GM21786 (cell line): Measurements from ENCODE around the gene ASB2.

Source experiments
- ATAC-seq: cut with Tn5 transposase; IDR thresholded peaks from one replicate; pipeline ENCODE4 v1.9.1; 2021; ENCODE audit not compliant: unreplicated experiment

Gene ASB2

DNA sequence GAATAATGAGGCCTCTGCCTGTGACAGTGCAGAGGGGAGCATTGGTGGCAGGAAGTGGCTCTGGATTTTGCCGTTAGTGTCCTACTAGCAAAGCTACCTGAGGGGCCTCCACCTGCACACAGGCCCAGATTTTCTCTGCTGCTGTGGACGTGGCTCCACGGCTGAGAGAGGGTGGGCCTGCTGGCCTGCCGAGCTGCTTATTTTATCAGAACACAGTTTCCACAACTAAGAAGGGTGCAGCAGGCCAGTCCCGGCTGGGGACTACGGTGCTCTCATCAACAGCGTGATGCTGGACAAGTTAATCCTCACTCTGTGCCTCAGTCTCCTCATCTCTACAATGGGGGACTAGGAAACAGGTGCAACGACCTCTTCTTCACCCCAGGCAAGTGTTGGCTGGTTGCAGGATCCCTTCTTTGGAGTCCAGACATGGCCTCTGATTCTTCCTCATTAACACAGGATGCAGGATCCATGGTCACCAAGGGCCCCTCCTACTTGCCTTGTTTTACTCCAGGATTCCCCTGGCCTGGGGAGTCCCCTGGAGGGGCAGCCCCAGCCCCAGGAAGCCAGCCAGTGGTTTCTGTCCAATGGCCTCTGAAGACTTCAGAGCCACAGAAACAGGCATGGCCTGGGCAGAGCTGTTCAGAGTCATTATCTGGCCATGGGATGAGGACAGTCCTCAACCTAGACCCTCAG is 45.9 kb downstream of the ASB2 start:
- no peak for ATAC-seq

DNA sequence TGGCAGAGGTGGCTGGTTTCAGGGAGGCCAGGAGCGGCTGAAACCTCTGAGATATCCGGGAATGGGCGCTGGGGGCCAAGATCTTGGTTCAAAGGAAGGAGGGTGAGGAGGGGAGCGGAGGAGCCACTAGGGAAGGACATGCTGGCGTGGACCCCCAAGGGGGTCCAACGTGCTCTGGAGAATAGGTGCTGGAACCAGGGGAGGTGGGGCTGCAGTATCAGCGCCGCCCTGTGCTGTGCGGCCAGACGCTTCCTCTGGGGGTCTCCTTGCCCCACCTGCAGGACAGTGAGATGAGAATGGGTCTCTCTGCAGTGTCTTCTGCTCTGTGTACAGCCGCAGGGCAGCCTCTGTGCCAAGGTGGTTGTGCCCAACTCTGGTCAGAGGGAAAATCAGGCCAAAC is 46.7 kb downstream of the ASB2 start:
- ATAC-seq, result no peak

- no peak for ATAC-seq
Measured at GRCh38 chr14:93929048-93929535, 47.3 kb downstream of the ASB2 start.

GRCh38 chr14:93928184-93929047 is 48.0 kb downstream of the ASB2 start:
- ATAC-seq, result no peak

GRCh38 chr14:93927800-93928145 is 48.6 kb downstream of the ASB2 start:
- ATAC-seq, result no peak

DNA sequence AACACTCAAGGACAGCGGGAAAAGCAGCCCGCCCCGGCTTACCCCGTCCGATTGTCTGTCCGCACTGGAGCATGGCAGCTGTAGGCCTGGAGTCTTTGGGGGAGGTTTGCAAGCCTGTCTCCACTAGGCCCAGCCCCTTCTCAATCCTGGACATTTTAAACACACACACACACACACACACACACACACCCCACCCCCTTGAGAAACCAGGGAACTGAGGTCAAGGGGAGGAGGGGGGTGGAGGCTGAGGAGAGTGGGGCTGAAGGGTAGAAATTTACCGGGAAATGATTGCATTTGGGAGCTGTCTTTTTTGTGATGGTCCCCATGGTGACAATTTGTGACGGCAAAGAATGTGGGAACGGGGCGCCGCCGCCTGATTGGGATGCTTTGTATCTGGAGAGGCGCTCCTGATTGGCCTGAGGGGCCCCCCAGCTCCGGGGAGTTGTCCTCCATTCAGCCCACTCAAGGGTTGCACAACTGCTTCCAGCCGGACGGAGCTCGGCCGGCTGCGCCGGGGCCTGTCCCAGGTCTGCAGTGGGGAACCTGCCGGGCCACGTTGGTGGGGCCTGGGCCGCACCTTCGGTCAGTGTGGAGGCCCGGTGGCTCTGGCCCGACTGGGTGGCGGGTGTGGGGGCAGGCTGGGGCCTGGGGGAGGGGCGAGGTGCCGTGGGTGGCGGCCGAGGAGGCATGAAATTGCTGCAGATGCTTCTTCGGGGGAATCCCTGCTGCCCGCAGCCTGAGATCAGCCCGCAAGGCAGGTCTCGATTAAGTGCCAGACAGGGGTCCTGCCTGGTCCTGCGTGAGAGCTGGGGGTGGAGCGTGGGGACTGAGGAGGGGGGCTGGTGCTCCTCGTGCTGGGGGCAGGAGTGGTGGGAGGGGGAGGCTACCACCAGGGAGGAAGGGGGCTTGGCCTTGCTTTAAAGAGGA is 49.2 kb downstream of the ASB2 start, which contains the start of gene FAM181A:
TSS of gene FAM181A (plus strand) at position 472 of the 927 bp plus-strand sequence. CDS start 942 bp downstream, outside the sequence.
- ATAC-seq, result no peak

- no peak for ATAC-seq
Measured at GRCh38 chr14:93926245-93926872, 50.0 kb downstream of the ASB2 start.

DNA sequence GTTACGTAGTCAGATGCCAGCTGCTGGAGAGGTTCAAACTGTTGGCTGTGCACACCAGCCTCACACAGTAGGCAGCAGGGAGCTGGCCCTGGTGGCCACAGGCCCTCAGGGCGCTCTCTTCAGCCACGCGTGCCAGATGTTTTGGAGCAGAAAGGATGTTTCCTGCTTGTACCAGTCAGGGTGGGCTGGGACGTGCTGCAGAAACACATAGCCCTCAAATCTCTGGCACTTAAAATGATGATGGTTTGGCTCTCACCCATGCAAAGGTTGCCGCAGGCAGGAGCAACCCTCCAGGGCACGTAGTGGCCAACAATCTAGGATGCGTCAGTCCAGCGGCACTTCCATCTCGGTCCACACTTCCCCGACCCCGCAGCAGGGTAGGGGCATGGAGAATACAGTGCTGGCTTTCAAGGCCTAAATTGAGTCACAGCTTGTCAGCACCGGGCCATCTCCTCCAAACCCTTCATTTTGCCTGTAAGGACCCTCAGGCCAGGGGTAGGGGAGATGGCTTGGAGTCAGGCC is 50.9 kb downstream of the ASB2 start:
- no peak for ATAC-seq

DNA sequence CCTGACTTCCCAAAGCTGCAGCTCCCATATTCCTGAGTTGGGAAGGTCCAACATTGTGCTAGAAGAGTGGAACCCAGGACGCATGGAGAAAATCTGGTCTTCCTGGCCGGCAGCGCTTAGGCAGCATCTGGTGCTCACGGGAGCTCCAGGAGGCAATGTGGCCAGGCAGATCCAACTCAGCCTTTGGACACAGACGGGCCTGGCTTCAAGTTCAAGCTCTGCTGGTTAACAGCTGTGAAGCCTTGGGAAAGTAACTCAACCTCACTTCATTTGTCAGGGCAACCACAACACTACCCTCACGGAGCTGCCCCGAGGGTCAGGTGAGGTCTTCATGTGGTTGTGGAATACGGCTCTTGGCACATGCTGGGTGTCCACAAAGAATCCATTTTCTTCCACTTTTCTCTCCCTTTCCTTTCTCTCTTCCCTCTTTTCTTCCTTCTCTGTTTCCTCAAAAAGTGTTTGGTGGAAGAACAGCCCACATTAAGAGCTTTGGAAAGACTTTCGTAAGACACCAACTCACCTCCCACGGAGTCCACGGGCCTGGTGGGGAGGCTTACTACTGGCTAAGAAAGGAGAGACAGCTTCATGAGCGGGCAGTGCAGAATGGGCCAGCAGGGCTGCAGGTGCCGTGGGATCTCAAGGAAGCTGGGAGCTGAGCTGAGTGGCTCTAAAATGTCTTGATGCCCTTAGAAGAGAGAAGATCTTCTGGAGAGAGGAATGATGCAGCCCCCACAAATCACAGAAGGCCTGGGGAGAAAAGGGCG is 51.6 kb downstream of the ASB2 start:
- no peak for ATAC-seq

- ATAC-seq, result no peak
Measured at GRCh38 chr14:93923626-93924025, 52.7 kb downstream of the ASB2 start.

DNA sequence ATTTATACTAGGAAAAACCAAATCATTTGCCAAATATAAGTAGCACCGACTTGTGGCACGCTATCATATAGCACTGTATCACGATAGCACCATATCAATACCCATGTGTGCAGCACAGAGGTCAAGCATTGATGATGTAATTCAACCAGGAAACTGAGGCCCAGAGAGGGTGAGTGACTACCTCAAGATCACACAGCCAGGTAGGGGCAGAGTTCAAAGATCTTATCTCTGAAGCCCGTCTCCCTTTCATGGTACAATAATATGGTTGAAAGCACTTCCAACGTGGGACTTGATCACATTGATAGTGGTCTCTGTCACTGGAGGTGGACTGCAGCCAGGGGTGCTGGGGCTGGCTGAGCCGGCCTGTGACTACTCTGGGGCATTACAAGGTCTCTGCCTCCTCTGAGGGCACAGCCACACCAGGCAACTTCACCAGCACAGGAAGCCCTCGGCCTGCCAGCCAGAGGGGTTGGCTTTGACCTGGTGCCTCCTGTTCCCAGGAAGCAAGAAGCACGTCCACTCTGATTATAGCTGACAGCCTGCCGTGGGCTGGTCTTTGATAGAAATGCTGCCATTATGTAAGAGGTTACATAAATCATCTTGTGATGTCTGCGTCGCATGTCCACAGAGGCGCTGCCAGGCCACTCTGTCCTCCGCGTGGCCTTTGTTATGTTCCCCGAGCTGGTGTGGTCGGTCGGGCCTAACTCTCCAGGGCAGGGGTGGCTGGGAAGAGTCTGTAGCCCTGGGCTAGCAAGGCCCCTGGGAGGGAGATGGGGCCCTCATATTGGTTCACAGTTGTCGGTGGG is 55.2 kb downstream of the ASB2 start:
- no peak for ATAC-seq

DNA sequence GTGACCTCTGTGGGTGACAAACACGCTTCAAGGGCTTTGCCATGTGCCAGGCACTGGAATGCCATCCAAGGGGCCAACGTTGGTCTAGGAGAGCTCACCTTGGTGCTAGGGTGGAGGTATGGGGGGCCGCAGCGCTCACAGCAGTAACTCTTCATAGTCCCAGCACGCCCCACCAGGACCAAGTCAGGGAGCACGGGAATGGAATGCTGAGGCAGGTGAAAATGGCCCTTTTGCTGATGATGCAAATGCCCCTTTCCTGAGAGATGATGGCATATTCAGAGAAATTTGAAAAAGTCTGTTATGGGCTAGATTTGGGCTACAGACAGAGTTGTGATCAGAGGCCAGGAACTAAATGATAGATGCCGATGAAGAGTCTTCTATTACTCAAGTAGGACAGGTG is 59.2 kb downstream of the ASB2 start:
- no peak for ATAC-seq

DNA sequence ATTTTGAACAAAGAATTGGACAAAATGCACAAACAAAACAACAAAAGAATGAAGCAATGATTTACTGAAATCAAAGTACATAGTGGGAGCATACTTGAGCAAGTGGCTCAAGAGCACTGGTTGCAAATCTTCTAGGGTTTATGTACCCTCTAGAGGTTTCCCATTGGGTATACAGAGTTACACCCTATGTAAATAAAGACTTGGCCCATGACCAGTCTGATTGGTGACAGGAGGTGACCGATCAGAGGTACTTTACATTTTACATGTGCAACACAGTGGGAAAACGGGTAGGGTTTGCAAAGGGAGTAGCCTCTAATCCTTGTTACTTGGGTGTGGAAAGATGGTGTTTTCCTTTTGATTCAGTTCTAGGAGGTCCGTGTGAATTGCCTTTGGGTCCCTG is 59.9 kb downstream of the ASB2 start:
- no peak for ATAC-seq

DNA sequence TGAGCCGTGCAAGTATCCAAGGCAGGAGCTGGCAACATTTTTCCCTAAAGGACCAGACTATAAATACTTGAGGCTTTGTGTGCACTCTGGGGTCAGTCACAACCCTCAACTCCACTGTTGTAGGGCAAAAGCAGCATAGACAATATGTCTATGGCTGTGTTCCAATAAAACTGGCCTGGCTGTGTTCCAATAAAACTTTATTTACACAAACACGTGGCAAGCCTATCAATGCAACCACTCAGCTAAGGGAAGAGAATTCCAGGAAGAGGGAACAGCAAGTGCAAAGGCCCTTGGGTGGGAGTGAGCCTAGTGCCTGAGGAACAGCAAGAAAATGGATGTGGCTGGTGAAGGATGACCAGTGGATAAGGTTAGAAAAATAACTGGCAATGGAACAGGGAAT is 60.6 kb downstream of the ASB2 start:
- ATAC-seq, result no peak

GRCh38 chr14:93915070-93915705 is 61.2 kb downstream of the ASB2 start:
- no peak for ATAC-seq

GRCh38 chr14:93914278-93914677 is 62.1 kb downstream of the ASB2 start:
- no peak for ATAC-seq

DNA sequence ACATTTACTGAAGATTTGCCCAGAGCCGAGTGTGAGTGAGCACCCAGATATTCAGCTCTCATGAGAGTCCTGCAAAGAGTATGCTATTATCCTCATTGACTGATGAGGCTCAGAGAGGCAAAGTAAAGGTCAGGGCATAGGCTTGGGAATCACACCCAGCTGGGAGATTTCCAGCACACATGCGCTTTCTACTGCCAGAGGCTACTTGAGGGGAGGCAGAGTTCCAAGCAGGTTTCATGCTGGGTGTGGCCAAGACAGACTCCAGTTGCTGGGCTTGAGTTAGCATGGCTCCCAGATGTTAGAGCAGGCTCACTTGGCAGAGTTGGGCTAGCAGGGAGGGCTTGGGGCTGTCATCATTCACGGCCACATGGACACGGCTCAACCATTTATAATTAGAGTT is 63.6 kb downstream of the ASB2 start:
- ATAC-seq, result no peak

DNA sequence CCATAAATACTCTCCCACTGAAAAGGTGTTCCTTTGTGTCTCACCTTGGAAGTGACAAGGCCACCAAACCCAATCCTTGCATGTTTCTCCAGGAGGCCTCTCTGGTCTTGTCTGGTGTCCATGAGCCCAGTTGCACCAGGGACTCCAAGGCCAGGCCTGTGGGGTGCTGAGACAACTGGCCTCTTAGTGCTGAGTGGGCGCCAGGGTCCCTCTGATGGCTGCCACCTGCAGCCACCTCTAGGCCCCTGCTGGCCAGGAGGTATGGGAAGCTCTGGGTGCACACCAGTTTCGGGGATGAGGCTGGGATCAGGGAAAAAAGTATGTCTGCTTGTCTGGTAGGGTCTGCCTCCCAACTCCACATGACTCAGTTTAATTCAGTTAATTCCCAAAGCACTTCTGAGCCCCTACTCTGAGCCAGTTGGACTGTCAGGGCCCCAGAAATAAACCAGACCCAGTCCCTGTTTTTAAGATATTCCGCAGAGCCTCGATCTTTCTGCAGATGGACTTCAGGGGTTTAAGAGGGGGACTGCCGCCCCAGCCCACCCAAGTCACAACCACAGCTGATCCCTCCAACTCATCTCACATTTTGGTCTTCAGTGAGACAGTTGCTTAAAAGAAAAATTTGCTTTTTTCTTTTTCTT is 64.3 kb downstream of the ASB2 start:
- ATAC-seq, result no peak
